Measurements from ENCODE around the gene DHH. TPM values are rescaled to one million over a fixed set of nuclear protein-coding genes. Genes with fewer than 3 reads are reported as not detected.

DHH gene
- total RNA-seq: 0.17 TPM in 1 of 2 replicates, not detected in the other

GRCh38 chr12:49094160-49094974 lies at the start of gene DHH:
Gene DHH, minus strand, starts transcription at chr12:49094801. Its CDS starts 289 bp downstream, at chr12:49094512.

GRCh38 chr12:49131051-49131893 lies 36.7 kb upstream of the DHH start, which contains the start of gene TUBA1B:
Gene TUBA1B, minus strand, starts transcription at chr12:49131395. Its CDS starts 95 bp downstream, at chr12:49131300.

GRCh38 chr12:49110464-49111155 lies 16.0 kb upstream of the DHH start, which contains the start of gene LMBR1L:
Gene LMBR1L, minus strand, starts transcription at chr12:49110847. Its CDS starts 292 bp downstream, at chr12:49110555.

GRCh38 chr12:49069507-49070346 lies 24.9 kb downstream of the DHH start, which contains the start of gene RHEBL1:
Gene RHEBL1, minus strand, starts transcription at chr12:49069979. Its CDS starts 194 bp downstream, at chr12:49069785.

GRCh38 chr12:49060237-49061156 lies 34.1 kb downstream of the DHH start, which contains the start of gene KMT2D:
Gene KMT2D, minus strand, starts transcription at chr12:49060794. Its CDS starts 5,470 bp downstream, at chr12:49055324.

Other genes with a start within 250 kb of the DHH start
- gene DDX23, start 242.6 kb downstream of the DHH start, total RNA-seq: 75.7 and 121 TPM in 2 replicates
- 0.26 and 0.79 TPM in 2 replicates for gene RND1, start 228.9 kb downstream of the DHH start, total RNA-seq
- gene FKBP11, start 169.3 kb downstream of the DHH start, total RNA-seq: 14.4 and 15.8 TPM in 2 replicates
- 26.3 and 28.9 TPM in 2 replicates for gene ARF3, start 137.3 kb downstream of the DHH start, total RNA-seq
- under 0.01 and 0.34 TPM in 2 replicates for gene WNT10B, start 123.1 kb downstream of the DHH start, total RNA-seq
- gene WNT1, start 116.5 kb downstream of the DHH start, total RNA-seq: not detected in 2 replicates
- gene DDN, start 95.4 kb downstream of the DHH start, total RNA-seq: under 0.01 TPM in 2 replicates
- 73.2 and 85.3 TPM in 2 replicates for gene PRKAG1, start 76.0 kb downstream of the DHH start, total RNA-seq
- gene KMT2D, start 34.0 kb downstream of the DHH start, total RNA-seq: 17.5 and 26.1 TPM in 2 replicates
- gene RHEBL1, start 24.8 kb downstream of the DHH start, total RNA-seq: under 0.01 TPM in 1 of 2 replicates, not detected in the other
- 60.2 and 61.0 TPM in 2 replicates for gene LMBR1L, start 16.0 kb upstream of the DHH start, total RNA-seq
- gene TUBA1B, start 36.6 kb upstream of the DHH start, total RNA-seq: 573 and 797 TPM in 2 replicates
- 861 and 1,359 TPM in 2 replicates for gene TUBA1A, start 94.3 kb upstream of the DHH start, total RNA-seq
- gene TUBA1C, start 170.3 kb upstream of the DHH start, total RNA-seq: 99.6 and 124 TPM in 2 replicates
- 0.95 and 1.4 TPM in 2 replicates for gene PRPH, start 200.3 kb upstream of the DHH start, total RNA-seq
- gene TROAP, start 228.5 kb upstream of the DHH start, total RNA-seq: 1.0 and 4.7 TPM in 2 replicates
- gene C1QL4, start 242.4 kb upstream of the DHH start, total RNA-seq: 0.09 and 0.63 TPM in 2 replicates